HG03280 (cell line): ENCODE results near the gene RBM19.
"Not testable (repeated sequence)": the region's sequence is repeated elsewhere in the genome, so short reads cannot be mapped to it uniquely, and the experiment has no call there.

Source experiments
- ATAC-seq: cut with Tn5 transposase; IDR thresholded peaks from one replicate; pipeline ENCODE4 v1.9.1; 2021; ENCODE audit warnings: mild to moderate bottlenecking, moderate library complexity; ENCODE audit not compliant: unreplicated experiment

RBM19 gene

DNA sequence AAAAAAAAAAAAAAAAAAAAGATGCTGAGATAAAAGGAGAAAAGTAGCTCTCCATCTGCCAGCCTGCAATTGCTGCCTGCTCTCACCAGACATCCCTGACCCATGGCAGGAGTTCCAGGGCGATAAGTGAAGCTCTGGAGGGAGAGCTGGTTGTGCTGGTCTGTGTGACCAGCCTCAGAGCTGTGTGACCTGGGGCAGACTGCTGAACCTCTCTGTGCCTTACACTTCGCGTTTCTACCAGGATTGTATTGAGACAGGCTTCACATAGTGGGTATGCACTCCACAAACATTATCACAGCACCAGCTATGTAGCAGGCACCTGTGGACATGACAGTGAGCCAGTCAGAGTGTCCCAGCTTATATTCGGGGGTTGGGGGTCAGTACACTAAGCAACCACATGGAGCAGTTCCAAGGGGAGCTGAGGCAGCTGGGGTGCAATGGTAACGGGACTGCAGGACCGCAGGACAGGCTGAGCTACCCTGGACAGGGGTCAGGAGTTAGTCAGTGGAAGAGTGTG, 57.5 kb downstream of the RBM19 start:
- no peak for ATAC-seq

DNA sequence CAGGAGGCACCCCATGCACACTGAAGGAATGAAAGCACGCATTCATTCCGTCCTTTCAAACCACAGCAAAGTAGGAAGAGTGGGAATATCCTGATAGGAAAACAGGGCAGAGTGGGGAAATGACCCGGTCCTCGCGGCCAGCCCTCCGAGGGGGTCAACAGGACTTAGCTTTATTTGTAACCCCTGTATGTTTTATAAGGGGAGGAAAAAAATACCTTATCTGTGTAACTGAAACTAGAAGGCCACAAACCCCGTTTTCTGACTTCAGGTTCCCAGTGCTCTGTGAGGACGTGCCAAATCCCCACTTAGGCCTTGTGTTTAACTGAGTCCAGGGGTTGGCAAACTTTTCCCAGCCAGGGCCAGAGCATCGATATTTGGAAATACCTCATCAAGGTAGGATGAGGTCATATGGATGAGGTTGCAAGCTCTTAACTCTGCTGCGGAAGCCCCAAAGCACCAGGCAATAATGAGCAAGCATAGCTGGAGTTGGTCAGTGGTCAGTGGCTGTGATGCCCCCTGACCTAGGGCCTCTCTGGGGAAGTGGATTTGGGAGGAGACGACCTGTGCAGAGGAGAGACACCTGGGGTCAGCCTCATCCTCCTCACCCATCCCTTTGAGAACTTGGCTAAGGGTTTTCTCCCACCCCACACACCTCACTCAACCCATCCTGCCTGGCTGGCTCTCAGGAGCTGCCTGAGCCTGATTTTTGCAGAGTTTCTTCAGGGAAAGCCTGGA, 58.5 kb downstream of the RBM19 start:
- no peak for ATAC-seq

DNA sequence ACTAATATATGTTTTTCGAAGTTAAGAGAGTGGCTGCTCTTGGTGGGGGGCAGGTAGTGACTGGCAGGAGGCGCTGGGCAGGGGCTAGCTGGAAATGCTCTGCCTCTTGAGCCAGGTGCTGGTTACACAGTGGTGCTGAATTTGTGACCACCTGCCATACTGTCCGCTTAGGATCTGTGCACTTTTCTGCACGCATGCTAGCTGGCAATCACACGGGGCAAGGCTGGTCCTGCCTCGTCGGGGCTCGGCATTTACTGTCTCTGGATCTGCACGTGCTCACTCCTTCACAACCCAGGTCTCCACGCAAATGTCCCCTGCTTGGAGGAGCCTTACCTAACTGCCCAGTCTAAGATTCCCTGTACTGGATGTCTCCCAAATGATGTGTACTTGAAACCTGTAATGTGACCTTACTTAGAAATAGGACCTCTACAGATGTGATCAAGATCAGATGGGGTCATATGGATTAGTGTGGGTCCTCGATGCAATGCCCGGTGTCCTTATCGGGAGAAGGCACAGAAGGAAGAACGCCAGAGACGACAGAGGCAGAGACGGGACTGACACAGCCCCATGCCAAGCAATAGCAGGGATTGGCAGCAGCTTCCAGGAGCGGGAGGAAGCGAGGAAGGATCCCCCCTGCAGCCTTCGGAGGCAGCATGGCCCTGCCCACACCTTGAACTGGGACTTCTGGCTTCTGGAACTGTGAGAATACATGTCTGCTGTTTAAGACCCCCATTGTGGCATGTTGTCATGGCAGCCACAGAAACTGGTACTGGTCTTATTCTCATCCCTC, 59.5 kb downstream of the RBM19 start:
- no peak for ATAC-seq

DNA sequence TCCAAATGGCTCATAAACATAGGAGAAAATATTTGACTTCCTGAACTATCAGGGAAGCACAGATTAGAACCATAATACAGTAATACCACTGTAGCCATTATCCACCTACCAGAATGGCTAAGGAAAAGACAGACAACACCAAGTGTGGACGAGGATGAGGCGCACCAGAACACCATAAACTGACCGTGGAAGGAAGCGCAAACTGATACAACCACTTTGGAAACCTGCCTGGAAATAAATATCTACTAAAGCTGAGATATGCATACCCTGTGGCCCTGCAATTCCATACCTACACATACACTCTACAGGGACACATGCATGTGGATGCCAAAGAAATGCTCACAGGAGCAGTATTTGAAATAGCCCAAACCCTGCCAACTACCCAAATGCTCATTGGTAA, 60.3 kb downstream of the RBM19 start:
- ATAC-seq: no peak

DNA sequence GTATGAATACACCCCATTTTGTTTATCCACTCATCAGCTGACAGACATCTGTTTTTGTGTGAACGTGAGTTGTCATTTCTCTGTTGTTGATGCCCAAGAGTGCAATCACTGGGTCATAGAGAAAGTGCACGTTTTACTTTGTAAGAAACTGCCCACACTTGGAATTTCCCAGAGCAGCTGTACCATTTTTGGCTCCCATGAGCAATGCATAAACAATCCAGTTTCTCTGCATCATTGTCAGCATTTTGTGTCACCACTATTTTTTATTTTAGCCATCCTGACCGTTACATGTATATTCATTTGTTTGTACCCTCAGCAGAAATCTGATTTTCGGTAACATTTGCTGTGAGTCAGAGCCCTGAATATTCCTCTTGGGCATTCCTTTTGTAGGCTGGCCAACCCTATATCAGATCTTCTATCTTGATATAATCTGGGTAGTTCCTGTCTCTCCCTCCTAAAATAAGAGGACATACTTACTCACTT, 62.7 kb downstream of the RBM19 start:
- no peak for ATAC-seq

DNA sequence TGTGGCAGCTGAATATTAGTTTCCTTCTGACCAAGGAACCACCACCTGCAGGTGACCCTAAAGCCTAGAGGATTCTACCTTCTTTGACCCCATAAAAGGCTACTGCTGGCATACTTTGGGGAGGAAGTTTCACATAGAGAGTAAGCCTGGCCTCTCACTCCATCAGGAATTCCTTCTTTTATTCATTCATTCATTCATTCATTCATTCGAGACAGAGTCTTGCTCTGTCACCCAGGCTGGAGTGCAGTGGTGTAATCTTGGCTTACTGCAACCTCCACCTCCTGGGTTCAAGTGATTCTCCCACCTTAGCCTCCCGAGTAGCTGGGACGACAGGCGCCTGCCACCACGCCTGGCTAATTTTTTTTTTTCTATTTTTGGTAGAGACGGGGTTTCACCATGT, 64.8 kb downstream of the RBM19 start:
- not testable (repeated sequence) for ATAC-seq

DNA sequence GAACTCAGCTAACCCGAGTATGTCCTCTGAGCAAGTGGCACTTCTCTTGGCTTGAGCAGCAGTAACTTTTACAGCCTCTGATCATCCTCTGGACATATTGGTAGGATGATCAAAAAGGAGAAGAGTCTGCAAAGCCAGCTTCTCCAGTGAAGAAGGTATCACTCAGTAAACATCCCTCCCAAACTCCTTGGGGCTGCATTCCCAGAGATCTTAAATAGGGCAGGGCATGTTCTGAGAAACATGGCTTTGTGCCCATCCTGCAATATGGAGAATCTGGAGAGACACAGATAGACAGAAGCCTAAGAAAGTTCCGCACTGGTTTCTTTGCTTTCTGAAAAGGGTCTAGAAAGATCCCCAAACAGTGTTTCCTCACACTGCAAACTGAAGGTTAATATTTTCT, 65.4 kb downstream of the RBM19 start:
- ATAC-seq: no peak

DNA sequence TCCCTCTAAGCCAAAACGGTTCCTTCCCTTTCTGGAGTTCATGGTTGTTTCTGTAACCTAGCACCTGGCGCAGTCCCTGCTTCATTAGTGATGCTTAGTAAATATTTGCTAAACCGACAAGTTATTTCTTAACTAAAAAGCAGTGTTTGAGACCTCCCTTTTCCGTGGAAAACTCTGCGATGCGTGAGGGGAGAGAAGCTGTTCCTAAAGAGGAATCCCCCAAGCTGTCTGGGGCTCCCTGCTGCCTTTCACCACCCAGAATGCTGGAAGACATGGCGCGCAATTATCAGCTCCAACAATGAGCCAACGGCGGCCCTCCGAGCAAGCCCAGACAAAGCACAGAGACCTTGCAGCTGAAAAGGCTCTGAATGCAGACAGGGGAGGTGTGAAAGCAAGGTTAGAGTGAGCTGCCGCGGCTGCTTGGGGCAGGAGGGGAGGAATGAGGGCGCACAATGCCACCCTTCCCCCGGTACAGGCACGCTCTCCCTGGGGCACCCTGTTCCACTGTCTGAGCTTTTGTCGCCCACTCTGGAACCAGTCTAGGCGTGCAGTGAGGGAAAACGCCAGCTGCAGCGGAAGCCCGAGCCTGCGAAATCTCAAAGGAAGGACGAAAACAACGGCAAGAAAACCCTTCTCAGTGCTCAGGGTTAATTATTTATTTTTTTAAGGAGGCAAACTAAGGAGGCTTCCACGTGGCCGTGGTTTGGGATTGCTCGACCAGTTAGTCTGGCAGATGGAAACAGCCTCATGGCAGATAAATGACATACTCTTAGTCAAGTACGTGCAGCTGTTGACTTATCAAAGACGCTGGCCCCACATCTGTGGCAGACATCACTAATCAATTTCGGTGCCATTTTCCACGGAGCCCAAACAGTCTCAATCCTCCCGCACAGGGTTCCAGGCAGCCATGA, 66.3 kb downstream of the RBM19 start:
- ATAC-seq: no peak

DNA sequence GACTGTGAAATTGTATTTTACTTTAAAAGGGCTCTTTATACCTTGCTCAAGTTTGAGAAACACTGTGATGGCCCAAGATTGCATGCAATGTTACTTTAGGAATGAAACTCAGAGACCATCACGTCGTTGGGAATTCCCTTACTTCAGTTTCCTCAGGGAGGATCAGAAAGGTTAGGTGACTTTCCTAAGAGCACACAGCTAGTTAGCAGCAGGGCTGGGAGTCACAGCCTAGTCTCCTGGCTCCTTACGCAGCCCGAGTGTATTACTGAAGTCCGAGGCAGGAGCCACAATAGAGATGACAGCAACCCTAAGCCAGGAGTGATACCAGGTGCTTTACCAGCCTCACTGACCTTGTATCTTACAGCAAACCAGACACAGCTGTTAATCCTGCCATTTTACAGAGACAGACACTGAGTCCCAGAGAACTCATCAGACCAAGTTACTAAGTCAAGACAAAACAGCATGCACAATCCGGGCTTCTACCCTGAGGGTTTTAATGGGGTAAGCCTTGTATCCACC, 67.0 kb downstream of the RBM19 start:
- no peak for ATAC-seq

DNA sequence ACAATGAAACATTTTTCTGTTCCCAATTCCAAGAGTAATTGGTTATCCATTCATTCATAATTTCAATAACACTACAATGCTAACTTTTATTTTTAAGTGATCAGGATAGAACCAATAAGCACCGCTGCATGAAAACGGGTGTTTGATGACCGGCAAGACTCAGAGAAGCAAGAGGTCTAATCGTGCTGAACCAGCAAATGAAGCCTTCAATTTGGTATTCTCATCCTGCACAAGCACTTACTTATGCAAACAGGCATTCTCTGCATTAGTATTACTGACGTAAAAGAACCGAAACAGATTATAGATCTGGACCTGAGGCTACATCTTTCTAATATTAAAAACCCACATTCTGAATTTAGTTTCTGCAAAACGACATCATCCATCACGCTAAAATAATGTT, 67.7 kb downstream of the RBM19 start:
- no peak for ATAC-seq

DNA sequence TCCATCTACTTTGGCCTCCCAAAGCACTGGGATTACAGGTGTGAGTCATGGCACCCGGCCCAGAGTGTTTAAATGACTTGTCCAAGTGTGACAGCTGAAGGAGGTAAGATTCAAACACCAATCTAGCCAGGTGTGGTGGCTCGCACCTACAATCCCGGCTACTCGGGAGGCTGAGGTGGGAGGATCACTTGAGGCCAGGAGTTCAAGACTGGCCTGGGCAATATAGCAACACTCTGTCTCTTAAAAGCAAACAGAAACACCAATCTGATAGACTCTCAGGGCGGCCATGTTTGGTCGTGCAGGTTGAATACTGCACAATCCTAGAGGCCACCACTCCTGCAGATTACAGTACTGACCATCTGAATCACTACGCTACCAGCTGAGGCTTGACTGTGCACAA, 68.7 kb downstream of the RBM19 start:
- no peak for ATAC-seq

DNA sequence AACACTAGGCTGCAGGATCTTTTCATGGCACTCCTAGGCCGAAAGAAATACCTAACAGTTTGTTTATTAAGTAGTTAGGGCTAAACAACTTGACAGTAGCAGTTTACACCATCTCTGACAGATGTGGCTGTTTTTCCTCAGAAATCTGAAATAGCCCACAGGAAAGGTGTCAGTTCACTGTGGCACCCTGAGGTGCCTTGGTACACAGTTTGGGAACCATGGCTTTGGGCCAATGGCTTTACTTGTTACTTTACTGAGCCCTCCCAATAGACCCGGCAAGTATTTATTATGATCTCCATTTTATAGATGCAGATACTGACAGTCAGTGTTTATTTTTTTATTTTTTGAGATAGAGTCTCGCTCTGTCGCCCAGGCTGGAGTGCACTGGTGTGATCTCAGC, 69.3 kb downstream of the RBM19 start:
- ATAC-seq: no peak

DNA sequence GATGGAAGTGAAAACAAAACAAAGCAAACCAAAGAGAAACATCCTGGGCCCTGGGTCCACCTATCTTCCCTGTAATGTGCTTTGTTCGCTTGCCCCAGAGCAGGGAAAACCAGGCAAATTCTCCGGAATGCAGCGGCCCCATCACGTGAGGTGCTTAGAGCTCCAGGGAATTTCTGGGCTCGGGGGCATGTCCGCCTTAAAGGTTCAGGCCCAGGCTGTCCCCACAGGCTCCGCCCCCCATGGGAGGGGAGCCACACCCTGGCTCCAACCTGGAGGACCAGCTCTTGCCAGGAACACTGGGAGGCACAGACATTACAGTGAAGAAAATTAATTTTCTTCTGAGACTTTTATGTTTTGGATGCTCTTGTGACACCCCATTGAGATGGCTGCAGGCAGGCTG, 69.9 kb downstream of the RBM19 start:
- ATAC-seq: no peak

DNA sequence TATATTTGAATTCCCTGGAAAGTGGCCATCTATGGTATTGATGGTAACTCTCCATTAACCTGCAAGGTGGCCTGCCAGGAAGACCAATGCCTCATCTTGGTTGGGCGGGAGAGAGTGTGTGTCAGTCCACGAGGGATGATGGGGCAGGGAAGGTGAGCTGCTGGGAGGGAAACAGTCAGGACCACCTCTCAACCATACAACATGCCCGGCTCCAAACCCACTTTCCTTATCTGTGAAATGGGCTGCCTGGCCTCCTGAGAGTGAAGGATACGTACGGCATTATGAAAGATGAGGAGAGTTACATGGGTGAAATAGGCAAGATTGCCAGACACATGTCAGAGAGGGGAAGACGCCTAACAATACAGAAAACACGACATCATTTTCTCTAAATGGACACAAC, 70.9 kb downstream of the RBM19 start:
- no peak for ATAC-seq

DNA sequence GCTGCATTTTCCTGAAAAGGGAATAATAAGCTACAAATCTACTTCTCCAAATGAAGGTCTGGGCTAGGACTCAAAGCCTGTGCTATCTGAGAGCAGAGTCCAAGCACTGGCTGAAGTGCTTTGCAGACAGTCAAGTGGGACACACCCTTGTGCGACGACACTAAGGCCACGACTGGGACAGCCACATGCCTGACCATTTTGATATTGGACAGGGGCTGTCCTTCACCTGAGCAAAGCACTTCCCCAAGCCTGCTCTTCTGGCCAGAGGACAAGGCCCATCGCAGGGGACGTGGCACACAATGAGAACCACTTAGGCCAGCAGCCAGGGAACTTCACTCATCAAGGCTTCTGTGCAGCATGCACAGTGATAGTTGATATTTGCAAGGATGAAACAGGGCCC, 71.4 kb downstream of the RBM19 start:
- ATAC-seq: no peak

DNA sequence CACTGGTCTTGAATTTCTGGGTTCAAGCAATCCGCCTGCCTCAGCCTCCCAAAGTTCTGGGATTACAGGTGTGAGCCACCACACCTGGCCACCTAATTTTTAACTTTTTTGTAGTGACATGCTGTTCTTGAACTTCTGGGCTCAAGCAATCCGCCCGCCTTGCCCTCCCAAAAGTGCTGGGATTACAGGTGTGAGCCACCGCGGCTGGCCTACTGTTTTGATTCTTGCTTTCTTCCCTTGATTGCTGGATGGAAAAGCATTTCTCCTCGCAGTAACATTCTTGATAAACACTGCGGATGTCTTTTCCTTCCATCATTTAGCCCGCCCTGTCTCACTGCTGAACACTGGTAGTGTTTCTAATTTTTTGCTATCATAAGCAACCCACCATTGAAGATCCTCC, 72.9 kb downstream of the RBM19 start:
- no peak for ATAC-seq

DNA sequence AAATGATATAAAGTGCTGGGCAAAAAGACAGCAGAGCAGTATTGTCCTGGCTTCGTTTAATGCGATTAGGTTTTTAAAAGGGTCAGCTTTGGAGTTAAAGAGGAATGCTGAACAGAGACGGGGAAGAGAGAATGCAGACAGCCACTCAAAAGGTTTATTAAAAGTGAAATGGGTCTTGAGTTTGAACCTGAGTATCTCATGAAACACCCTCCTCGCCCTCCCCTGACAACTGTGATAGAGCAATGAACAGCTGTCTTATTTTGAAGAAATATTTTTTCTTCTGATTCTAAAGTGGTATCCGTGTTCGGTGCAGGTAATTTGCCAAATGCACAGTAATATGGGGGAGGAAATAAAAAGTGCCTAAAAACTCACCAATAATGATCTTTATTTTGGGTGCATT, 73.6 kb downstream of the RBM19 start:
- no peak for ATAC-seq

DNA sequence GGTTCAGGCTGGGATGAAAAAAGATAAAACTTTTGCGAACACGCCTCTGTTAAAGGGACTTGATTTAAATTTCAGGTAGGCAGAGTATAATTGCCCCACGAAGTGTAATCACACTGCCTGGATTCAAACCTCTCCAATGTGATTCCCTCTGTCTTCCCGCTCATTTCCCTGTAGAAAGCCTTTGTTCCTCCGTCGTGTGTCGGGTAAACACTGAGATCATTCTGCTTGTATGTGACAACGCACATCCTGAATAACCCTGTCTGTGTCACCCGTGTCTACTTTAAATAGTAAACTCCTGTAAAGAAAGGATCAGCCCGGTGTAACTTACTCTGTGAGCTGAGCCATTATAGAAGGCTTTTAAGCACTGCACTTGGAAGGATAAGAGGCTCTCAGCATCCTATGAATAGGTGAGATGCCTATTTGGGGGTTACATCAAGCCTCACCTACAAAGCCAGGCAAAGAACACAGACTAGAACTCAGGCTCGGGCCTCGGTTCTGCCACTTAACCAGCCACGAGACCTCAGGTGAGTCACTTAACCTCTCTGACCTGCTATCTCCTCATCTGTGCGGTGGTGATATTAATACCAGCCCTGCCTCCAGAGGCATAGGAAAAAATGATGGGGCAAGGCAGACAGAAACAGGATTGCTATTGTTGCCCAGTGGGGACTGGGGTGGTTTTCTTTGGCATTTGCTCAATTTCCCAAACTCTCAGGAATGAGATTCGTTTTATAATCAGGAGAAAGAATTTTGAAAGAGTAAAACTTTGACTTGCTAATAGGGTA, 74.2 kb downstream of the RBM19 start:
- no peak for ATAC-seq

DNA sequence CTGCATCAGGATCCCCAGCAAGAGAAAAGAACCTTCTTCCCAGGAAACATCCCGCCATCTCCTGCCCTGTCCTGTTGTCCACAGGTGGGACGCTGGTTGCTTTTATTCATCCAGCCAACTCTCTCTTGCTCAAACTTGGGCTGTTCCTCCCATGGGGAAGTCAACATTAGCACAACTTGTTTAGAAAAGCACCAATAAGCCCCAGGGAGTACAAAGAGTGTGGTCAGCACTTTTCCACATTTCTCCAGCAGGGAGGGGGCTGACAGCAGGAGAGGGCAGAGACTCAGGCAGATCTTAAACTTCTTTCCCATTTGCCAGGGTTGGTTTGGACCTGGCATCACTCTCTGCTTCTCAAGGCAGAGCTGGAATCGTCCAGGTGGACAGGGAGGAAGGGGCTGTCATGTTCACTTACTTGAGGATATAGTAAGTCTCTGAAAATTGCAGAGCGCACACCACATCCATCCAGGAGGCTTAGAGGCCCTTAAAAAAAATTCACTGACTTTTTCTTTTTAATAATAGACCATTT, 74.9 kb downstream of the RBM19 start:
- no peak for ATAC-seq
